K562 (cell line): ENCODE results near the gene OR4K5.

Experiments used
- MAZ ChIP-seq, 2 experiments: fragments of 450-650 bp in 1 of 2; sonication (generic) in 1 of 2; formaldehyde crosslinking; IDR thresholded peaks in 1 of 2; conservative IDR thresholded peaks in 1 of 2; 2 replicates each; pipeline versions ENCODE4 v1.4.0 to v1.5.0; 2020; ENCODE audit warnings: mild to moderate bottlenecking in 1 of 2, missing genetic modification reagents in 1 of 2
- TF ChIP-seq, protein P1 (sequence below), 3 experiments: IDR thresholded peaks in 2 of 3; conservative IDR thresholded peaks in 1 of 3; 2 replicates each; pipeline ENCODE4 v1.5.1; 2011 to 2012; ENCODE audit warnings: low read length in 3 of 3, mild to moderate bottlenecking in 3 of 3, control low read depth in 2 of 3, improper control_type of control experiment in 1 of 3, inconsistent platforms in 1 of 3, low read depth in 1 of 3, mixed read lengths in 1 of 3, moderate library complexity in 1 of 3; ENCODE audit not compliant: insufficient read depth in 2 of 3
- TF ChIP-seq, protein P2 (sequence below): fragments of 250-450 bp; sonication (Bioruptor Pico); IDR thresholded peaks from 2 replicates; pipeline ENCODE4 v1.4.0; 2020; ENCODE audit warnings: borderline replicate concordance

DNA sequence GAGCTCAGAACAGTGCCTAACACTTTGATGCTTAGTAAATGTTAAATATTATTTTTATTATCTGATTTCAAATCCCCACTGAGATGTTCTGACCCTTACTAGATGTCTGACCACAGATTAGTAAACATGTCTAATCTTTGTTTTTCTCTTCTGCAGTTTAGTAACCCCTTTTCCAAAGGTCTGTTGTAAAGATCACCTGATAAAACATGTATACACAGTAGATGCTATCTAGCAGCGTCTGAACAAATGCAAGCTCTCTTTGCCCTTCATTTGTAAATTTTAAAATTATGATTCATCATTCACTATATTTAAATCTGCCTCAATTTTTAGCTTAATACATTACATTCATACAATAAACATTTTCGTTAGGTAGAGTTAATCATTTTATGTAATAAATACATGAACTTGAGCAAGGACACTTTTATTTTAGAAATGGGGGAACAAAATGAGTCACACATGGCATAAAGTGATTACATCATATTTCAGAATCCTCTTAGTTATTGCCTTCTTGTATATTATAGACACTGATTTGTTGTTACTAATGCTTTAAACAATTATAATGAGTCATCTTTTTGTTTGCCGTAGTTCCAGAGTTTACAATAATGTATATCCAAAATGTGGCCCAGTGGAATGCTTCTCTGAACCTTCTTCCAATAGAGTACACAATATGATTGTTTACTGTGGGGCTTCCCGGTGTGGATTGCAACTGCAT lies 1.7 kb upstream of the OR4K5 start:
- TF ChIP-seq, protein P1, sequence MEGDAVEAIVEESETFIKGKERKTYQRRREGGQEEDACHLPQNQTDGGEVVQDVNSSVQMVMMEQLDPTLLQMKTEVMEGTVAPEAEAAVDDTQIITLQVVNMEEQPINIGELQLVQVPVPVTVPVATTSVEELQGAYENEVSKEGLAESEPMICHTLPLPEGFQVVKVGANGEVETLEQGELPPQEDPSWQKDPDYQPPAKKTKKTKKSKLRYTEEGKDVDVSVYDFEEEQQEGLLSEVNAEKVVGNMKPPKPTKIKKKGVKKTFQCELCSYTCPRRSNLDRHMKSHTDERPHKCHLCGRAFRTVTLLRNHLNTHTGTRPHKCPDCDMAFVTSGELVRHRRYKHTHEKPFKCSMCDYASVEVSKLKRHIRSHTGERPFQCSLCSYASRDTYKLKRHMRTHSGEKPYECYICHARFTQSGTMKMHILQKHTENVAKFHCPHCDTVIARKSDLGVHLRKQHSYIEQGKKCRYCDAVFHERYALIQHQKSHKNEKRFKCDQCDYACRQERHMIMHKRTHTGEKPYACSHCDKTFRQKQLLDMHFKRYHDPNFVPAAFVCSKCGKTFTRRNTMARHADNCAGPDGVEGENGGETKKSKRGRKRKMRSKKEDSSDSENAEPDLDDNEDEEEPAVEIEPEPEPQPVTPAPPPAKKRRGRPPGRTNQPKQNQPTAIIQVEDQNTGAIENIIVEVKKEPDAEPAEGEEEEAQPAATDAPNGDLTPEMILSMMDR (IDR thresholded peaks at IDR 0.05 in 2 of 3, conservative IDR thresholded peaks at IDR 0.05 in 1 of 3; ENCODE audit: insufficient read depth in 2 of 3, low read depth in 1 of 3, low read length in 3 of 3): no peak
- no peak for TF ChIP-seq MAZ (CRISPR knock-in tag; conservative IDR thresholded peaks at IDR 0.05 in 1 of 2, IDR thresholded peaks at IDR 0.05 in 1 of 2)
- TF ChIP-seq, protein P2, sequence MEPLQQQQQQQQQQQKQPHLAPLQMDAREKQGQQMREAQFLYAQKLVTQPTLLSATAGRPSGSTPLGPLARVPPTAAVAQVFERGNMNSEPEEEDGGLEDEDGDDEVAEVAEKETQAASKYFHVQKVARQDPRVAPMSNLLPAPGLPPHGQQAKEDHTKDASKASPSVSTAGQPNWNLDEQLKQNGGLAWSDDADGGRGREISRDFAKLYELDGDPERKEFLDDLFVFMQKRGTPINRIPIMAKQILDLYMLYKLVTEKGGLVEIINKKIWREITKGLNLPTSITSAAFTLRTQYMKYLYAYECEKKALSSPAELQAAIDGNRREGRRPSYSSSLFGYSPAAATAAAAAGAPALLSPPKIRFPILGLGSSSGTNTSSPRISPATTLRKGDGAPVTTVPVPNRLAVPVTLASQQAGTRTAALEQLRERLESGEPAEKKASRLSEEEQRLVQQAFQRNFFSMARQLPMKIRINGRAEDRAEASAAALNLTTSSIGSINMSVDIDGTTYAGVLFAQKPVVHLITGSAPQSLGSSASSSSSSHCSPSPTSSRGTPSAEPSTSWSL (CRISPR knock-in tag): no peak
